Astrocyte of the cerebellum (primary cell): Measurements from ENCODE around the gene C2.

Experiments
- DNase-seq: peaks from one replicate; pipeline ENCODE4 v3.0.0-alpha.2; 2011; ENCODE audit warnings: low read depth
- H3K4me3 ChIP-seq: 2 replicates; pipeline ENCODE4 v1.5.1; 2011; ENCODE audit warnings: mild to moderate bottlenecking, low read depth, low read length, moderate library complexity
- in situ Hi-C: cut with HindIII; loops from 2 replicates; pipeline ENCODE4 v1.10.0; 2017; ENCODE audit warnings: low sequenced_read_pairs
- TF ChIP-seq, protein P1 (sequence below): IDR thresholded peaks from 2 replicates; pipeline ENCODE4 v1.5.1; 2012; ENCODE audit warnings: low read length, low read depth, moderate library complexity, mild to moderate bottlenecking; ENCODE audit errors: missing control alignments

C2 gene

DNA sequence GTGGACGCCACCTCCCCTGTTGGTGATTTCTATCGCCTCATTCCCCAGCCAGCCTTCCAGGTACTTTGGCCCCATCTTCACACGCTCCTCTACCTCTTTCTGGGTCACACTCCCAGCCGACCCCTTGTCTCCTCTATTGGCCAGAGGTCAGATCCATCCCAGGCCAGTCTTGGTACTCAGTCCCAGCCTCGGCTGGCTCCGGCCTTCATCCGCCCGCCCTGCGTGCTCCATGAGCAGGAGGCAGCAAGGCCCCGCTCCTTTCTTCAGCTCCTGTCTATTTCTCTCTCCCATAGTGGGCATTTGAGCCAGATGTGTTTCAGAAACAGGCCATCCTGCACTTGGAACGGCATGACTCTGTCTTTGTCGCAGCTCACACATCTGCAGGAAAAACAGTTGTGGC lies 34.1 kb downstream of the C2 start:
- no peak overlapping the region for H3K4me3 ChIP-seq
- in situ Hi-C loops: no loop called here
- TF ChIP-seq, protein P1, sequence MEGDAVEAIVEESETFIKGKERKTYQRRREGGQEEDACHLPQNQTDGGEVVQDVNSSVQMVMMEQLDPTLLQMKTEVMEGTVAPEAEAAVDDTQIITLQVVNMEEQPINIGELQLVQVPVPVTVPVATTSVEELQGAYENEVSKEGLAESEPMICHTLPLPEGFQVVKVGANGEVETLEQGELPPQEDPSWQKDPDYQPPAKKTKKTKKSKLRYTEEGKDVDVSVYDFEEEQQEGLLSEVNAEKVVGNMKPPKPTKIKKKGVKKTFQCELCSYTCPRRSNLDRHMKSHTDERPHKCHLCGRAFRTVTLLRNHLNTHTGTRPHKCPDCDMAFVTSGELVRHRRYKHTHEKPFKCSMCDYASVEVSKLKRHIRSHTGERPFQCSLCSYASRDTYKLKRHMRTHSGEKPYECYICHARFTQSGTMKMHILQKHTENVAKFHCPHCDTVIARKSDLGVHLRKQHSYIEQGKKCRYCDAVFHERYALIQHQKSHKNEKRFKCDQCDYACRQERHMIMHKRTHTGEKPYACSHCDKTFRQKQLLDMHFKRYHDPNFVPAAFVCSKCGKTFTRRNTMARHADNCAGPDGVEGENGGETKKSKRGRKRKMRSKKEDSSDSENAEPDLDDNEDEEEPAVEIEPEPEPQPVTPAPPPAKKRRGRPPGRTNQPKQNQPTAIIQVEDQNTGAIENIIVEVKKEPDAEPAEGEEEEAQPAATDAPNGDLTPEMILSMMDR: no peak
- no peak for DNase-seq

GRCh38 chr6:31963921-31964320 lies 36.4 kb downstream of the C2 start:
- H3K4me3 ChIP-seq: no peak overlapping the region
- no peak for DNase-seq
- TF ChIP-seq, protein P1: no peak
- in situ Hi-C loops: no loop called here

- DNase-seq: no peak
- TF ChIP-seq, protein P1: no peak
- in situ Hi-C loops: no loop called here
- H3K4me3 ChIP-seq: no peak overlapping the region
Observed at GRCh38 chr6:31965700-31966099, 38.2 kb downstream of the C2 start.

DNA sequence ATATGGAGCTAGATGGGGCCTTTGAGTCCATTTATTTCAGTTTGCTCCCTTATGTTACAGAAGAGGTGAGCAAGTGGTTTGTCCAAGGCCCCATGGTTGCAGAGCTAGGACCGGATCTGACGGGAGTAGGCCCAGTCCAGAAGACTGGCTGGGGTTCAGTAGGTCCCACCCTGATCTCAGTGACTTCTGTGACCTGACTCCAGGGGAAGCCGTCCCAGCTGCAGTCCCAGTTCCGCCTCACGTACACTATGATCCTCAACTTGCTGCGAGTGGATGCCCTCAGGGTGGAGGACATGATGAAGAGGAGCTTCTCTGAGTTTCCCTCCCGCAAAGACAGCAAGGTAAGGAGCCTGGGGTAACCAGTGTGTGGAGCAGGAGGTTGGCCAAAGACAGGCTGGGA lies 39.0 kb downstream of the C2 start:
- TF ChIP-seq, protein P1: no peak
- in situ Hi-C loops: no loop called here
- DNase-seq: no peak
- H3K4me3 ChIP-seq: no peak overlapping the region

DNA sequence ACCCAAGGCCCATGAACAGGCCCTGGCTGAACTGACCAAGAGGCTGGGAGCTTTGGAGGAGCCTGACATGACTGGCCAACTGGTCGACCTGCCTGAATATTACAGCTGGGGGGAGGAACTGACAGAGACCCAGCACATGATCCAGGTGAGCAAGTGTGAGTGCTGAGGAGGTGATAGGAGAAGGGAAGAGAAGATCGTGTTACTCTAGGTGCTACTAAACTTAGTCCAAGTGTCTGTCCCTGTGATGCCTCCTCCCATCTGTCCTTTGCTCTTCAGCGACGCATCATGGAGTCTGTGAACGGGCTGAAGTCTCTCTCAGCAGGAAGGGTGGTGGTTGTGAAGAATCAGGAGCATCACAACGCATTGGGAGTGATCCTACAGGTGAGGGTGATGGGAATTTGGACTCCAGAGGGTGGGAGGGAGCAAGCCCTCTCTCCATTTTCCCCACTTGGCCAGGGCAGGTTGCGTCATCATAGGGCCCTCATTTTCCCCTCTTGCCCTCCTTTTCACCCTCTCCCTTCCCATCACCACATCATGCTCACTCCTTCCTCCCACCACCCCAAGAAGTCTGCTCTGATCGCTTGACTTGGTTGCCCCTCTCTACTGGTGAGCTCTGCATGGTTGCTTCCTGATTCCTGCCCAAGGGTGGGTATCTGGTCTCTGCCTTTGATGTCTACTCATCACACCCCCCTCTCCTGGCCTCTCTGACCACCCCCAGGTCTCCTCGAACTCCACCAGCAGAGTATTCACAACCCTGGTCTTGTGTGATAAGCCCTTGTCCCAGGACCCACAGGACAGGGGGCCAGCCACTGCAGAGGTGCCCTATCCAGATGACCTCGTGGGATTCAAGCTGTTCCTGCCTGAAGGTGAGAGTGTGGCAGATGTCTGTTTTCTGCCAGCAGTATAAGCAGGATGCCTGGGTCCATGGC lies 39.7 kb downstream of the C2 start:
- TF ChIP-seq, protein P1: no peak
- no peak for DNase-seq
- no peak overlapping the region for H3K4me3 ChIP-seq
- in situ Hi-C loops: no loop called here

DNA sequence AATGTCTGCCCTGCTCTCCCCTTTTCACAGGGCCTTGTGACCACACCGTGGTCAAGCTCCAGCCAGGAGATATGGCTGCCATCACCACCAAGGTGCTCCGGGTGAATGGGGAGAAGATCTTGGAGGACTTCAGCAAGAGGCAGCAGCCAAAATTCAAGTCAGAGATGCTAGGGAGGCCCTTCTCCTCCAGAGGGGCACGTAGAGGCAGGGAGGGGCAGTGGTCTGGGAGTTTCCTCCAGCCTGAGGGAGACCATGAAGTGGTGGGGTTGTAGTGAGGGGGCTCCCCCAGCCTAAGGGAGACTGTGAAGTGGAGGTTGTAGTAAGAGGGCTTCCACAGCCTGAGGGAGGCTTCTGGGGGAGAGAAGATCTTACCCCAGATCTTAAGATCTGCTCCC lies 40.4 kb downstream of the C2 start:
- DNase-seq: no peak
- in situ Hi-C loops: no loop called here
- TF ChIP-seq, protein P1: no peak
- H3K4me3 ChIP-seq: no peak overlapping the region
